Astrocyte of the cerebellum (primary cell): ENCODE data around the gene NALCN.
"Not testable (repeated sequence)": the region's sequence is repeated elsewhere in the genome, so short reads cannot be mapped to it uniquely, and the experiment has no call there.

Experiments
- DNase-seq: peaks from one replicate; pipeline ENCODE4 v3.0.0-alpha.2; 2011; ENCODE audit warnings: low read depth
- H3K4me3 ChIP-seq: 2 replicates; pipeline ENCODE4 v1.5.1; 2011; ENCODE audit warnings: mild to moderate bottlenecking, low read depth, low read length, moderate library complexity
- in situ Hi-C: cut with HindIII; loops from 2 replicates; pipeline ENCODE4 v1.10.0; 2017; ENCODE audit warnings: low sequenced_read_pairs
- TF ChIP-seq, protein P1 (sequence below): IDR thresholded peaks from 2 replicates; pipeline ENCODE4 v1.5.1; 2012; ENCODE audit warnings: low read length, low read depth, moderate library complexity, mild to moderate bottlenecking; ENCODE audit errors: missing control alignments

NALCN gene

DNA sequence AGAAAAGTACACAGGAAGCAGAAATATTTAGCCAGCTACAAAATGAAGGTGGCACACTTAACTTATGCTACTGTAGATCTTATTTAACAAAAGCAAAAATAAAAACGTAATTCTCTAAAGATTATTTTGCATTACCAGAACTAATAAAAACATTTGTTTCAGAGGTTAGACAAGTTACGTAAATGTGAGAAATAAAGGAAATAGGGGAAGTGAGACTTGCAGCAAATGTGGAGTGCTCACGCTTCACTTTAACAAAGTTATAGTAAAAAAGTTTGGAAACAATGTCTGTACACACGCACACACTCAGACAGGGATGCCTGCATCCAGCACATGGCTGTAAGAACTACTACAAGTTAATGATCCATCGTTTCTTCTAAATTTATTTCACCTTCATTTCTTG, 83.7 kb downstream of the NALCN start:
- H3K4me3 ChIP-seq = no peak overlapping the region
- no peak for DNase-seq
- in situ Hi-C loops = no loop called here
- TF ChIP-seq, protein P1, sequence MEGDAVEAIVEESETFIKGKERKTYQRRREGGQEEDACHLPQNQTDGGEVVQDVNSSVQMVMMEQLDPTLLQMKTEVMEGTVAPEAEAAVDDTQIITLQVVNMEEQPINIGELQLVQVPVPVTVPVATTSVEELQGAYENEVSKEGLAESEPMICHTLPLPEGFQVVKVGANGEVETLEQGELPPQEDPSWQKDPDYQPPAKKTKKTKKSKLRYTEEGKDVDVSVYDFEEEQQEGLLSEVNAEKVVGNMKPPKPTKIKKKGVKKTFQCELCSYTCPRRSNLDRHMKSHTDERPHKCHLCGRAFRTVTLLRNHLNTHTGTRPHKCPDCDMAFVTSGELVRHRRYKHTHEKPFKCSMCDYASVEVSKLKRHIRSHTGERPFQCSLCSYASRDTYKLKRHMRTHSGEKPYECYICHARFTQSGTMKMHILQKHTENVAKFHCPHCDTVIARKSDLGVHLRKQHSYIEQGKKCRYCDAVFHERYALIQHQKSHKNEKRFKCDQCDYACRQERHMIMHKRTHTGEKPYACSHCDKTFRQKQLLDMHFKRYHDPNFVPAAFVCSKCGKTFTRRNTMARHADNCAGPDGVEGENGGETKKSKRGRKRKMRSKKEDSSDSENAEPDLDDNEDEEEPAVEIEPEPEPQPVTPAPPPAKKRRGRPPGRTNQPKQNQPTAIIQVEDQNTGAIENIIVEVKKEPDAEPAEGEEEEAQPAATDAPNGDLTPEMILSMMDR = no peak

DNA sequence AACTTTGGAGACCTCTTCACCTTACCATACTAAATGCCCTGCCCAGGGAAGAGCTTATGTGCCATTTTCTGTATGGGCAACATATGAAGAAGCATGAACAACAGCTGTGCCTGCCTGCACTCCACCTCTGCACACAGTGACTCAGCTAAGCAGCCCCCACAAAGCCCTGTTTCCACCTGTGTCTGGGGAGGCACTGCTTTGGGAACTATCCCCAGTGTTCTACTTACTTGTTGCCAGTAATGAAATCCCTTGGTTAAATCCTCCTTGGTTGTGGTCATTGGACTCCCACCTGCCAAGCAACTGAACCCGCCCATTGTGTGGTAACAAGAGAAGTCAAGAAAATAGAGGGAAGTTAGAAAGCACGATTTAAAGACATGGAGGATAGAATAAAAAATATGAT, 84.6 kb downstream of the NALCN start:
- TF ChIP-seq, protein P1 = no peak

DNA sequence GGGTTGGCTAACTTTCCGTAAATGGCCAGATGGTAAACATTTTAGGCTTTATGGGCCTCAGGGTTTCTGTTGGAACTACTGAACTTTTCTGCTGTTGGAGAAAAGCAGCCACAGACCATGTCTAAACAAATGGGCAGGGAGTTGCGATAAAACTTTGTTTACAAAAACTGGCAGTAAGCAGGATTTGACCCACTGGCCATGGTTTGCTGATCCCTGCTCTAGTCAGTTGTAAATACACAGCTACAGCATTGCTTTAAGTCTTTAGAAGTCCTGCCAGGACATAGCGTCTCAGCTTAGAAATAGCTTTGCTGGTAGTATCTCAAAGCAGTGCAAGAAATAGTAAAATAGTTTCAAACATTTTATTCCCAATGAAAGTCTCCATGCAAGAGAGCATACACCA, 88.4 kb downstream of the NALCN start:
- no peak overlapping the region for H3K4me3 ChIP-seq
- TF ChIP-seq, protein P1 = no peak

More for the DNA sequence above, 84.6 kb downstream of the NALCN start:
- no peak overlapping the region for H3K4me3 ChIP-seq
- in situ Hi-C loops = no loop called here
- no peak for DNase-seq

GRCh38 chr13:101326710-101327109, 89.6 kb downstream of the NALCN start:
- in situ Hi-C loops = no loop called here
- TF ChIP-seq, protein P1 = no peak

More for the DNA sequence above, 88.4 kb downstream of the NALCN start:
- in situ Hi-C loops = no loop called here
- no peak for DNase-seq

DNA sequence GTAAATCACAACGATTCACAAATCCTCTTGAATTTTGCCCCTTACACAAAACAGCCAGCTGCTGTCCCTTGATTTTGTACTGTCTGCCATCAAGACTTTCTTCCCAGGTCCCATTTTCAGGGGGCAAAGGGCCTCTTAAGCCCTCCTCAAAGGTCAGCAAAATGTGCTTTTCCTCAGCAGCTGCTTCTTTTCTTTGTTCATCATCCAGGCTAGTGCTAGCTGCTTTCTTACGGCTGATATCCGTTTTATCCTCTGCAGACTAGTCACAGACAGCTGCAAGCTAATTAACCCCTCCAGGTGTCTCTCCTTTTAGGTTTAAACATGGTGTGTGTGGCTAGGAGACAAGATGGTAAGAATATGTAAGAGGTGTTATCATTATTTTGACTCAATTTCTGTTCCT, 90.9 kb downstream of the NALCN start:
- DNase-seq = no peak
- in situ Hi-C loops = no loop called here
- no peak overlapping the region for H3K4me3 ChIP-seq
- TF ChIP-seq, protein P1 = no peak

More at GRCh38 chr13:101326710-101327109, 89.6 kb downstream of the NALCN start:
- H3K4me3 ChIP-seq = no peak overlapping the region
- DNase-seq = no peak

GRCh38 chr13:101323601-101324000, 92.7 kb downstream of the NALCN start:
- no peak for DNase-seq
- in situ Hi-C loops = no loop called here
- TF ChIP-seq, protein P1 = no peak
- H3K4me3 ChIP-seq = no peak overlapping the region

GRCh38 chr13:101317986-101318523, 98.3 kb downstream of the NALCN start:
- DNase-seq = no peak
- H3K4me3 ChIP-seq = no peak overlapping the region
- in situ Hi-C loops = no loop called here
- TF ChIP-seq, protein P1 = no peak

GRCh38 chr13:101313479-101313878, 102.8 kb downstream of the NALCN start:
- in situ Hi-C loops, DNase-seq, H3K4me3 ChIP-seq: not testable (repeated sequence)
